Sigmoid colon (tissue), 4 donors: ENCODE measurements around the gene CLINT1.

ENCODE experiments used
- CTCF ChIP-seq, 4 experiments: fragments of 450-650 bp in 3 of 4; fragments of 200-600 bp in 1 of 4; IDR thresholded peaks; one replicate each; pipeline ENCODE4 v1.5.1; 2016 to 2019; ENCODE audit warnings: antibody characterized with exemption in 4 of 4, mild to moderate bottlenecking in 3 of 4, moderate library complexity in 2 of 4
- EP300 ChIP-seq, 4 donors: sonication (generic); formaldehyde crosslinking; IDR thresholded peaks; one replicate each; pipeline ENCODE4 v1.6.1; 2017; ENCODE audit warnings: antibody characterized with exemption in 4 of 4
- POLR2A ChIP-seq, 2 donors: fragments of 450-650 bp; IDR thresholded peaks; one replicate each; pipeline ENCODE4 v1.6.1; 2016; ENCODE audit warnings: antibody characterized with exemption in 2 of 2, mild to moderate bottlenecking in 2 of 2, moderate library complexity in 2 of 2
- POLR2AphosphoS5 ChIP-seq, 4 donors: sonication (generic); formaldehyde crosslinking; IDR thresholded peaks; one replicate each; pipeline ENCODE4 v1.6.1; 2017; ENCODE audit warnings: antibody characterized with exemption in 4 of 4

GRCh38 chr5:157893611-157894010 is 34.7 kb upstream of the CLINT1 start:
- no peak for TF ChIP-seq CTCF (IDR thresholded peaks at IDR 0.05)
- TF ChIP-seq EP300 (IDR thresholded peaks at IDR 0.05): no peak
- no peak for TF ChIP-seq POLR2A (IDR thresholded peaks at IDR 0.05)
- TF ChIP-seq POLR2AphosphoS5 (IDR thresholded peaks at IDR 0.05): no peak
